HepG2 (cell line): ENCODE results near the gene NCOA3. TPM values are rescaled to one million over a fixed set of nuclear protein-coding genes. Genes with fewer than 3 reads are reported as not detected.

ENCODE experiments used
- BHLHE40 ChIP-seq: IDR thresholded peaks from 2 replicates; pipeline ENCODE4 v1.6.1; 2011; ENCODE audit warnings: low read length, improper control_type of control experiment
- FOXA3 ChIP-seq: IDR thresholded peaks from 2 replicates; pipeline ENCODE4 v1.6.1; 2016; ENCODE audit warnings: missing genetic modification reagents, missing compliant biosample characterization
- NR2F1 ChIP-seq, 2 experiments: fragments of 450-650 bp in 1 of 2; formaldehyde crosslinking in 1 of 2; IDR thresholded peaks; 2 replicates each; pipeline versions ENCODE4 v1.5.0 to v1.6.1; 2016 to 2020; ENCODE audit warnings: mild to moderate bottlenecking in 1 of 2, missing compliant biosample characterization in 1 of 2, missing genetic modification reagents in 1 of 2, moderate library complexity in 1 of 2
- RERE ChIP-seq: IDR thresholded peaks from 2 replicates; pipeline ENCODE4 v1.6.1; 2016; ENCODE audit warnings: low read depth, missing genetic modification reagents, missing compliant biosample characterization
- SATB2 ChIP-seq: sonication (generic); formaldehyde crosslinking; IDR thresholded peaks from 2 replicates; pipeline ENCODE4 v1.5.0; 2020; ENCODE audit warnings: missing genetic modification reagents
- SOX13 ChIP-seq, 3 experiments: fragments of 450-650 bp in 1 of 3; sonication (generic) in 1 of 3; formaldehyde crosslinking in 1 of 3; IDR thresholded peaks in 2 of 3; conservative IDR thresholded peaks in 1 of 3; 2 replicates each; pipeline versions ENCODE4 v1.5.0 to v1.6.1; 2016 to 2020; ENCODE audit warnings: antibody characterized with exemption in 1 of 3, mild to moderate bottlenecking in 1 of 3, missing compliant biosample characterization in 1 of 3, missing genetic modification reagents in 1 of 3, moderate library complexity in 1 of 3
- TBX2 ChIP-seq: sonication (generic); formaldehyde crosslinking; IDR thresholded peaks from 2 replicates; pipeline ENCODE4 v1.5.0; 2020; ENCODE audit warnings: missing genetic modification reagents, mild to moderate bottlenecking, borderline replicate concordance
- ZFX ChIP-seq: sonication (generic); formaldehyde crosslinking; IDR thresholded peaks from 2 replicates; pipeline ENCODE4 v1.4.0; 2020; ENCODE audit warnings: mild to moderate bottlenecking, low read depth, missing genetic modification reagents, moderate library complexity
- ZIK1 ChIP-seq: sonication (generic); formaldehyde crosslinking; IDR thresholded peaks from 2 replicates; pipeline ENCODE4 v1.5.0; 2020; ENCODE audit warnings: mild to moderate bottlenecking, low read depth, missing genetic modification reagents, borderline replicate concordance
- ZNF605 ChIP-seq: sonication (generic); formaldehyde crosslinking; IDR thresholded peaks from 2 replicates; pipeline ENCODE4 v1.8.0; 2022; ENCODE audit warnings: mild to moderate bottlenecking, missing genetic modification reagents
- ZNF737 ChIP-seq: sonication (generic); formaldehyde crosslinking; IDR thresholded peaks from 2 replicates; pipeline ENCODE4 v1.5.0; 2020; ENCODE audit warnings: missing genetic modification reagents, mild to moderate bottlenecking, borderline replicate concordance
- polyA plus RNA-seq, 8 experiments: library from polyadenylated mRNA; depleted of rRNA in 3 of 8; stranded (reverse) in 7 of 8; unstranded in 1 of 8; fragments of >200 nt; fragmentation: Illumina TruSeq in 4 of 8; extraction: Trizol in 4 of 8; gene quantifications; 2 replicates each; pipeline versions ENCODE4 v1.2.1 to v1.2.3, GENCODE V29; 2011 to 2016; ENCODE audit warnings: low read depth in 4 of 8, missing spikeins in 1 of 8, mixed read lengths in 1 of 8; ENCODE audit not compliant: insufficient read depth in 1 of 8
- total RNA-seq, 5 experiments: library from RNA; depleted of rRNA; stranded (reverse); fragments of >200 nt; fragmentation: Illumina TruSeq; extraction: Trizol; gene quantifications; 2 replicates each; pipeline ENCODE4 v1.2.3, GENCODE V29; 2016; ENCODE audit warnings: low read depth in 1 of 5
- TF ChIP-seq, protein P1 (sequence below): sonication (generic); formaldehyde crosslinking; IDR thresholded peaks from 2 replicates; pipeline ENCODE4 v1.4.0; 2020; ENCODE audit warnings: mild to moderate bottlenecking, low read depth, missing genetic modification reagents

NCOA3 gene
- total and polyA plus RNA-seq, 2 of the 13 experiments (the other 11 are each of a cell fraction or from before 2014, with no cell fraction given), result 35.0 to 56.8 TPM

- TF ChIP-seq ZFX (CRISPR knock-in tag) (no peak), RERE (CRISPR knock-in tag) (no peak), NR2F1 (CRISPR knock-in tag; IDR thresholded peaks at IDR 0.05) (0 out of 4 replicates have a peak, but pooled peaks of 1 of the 2 experiments have one; percentile 35), ZNF737 (CRISPR knock-in tag) (no peak), ZNF605 (CRISPR knock-in tag) (no peak), SATB2 (CRISPR knock-in tag) (no peak), SOX13 (IDR thresholded peaks at IDR 0.05) (no peak), SOX13 (CRISPR knock-in tag; conservative IDR thresholded peaks at IDR 0.05 in 1 of 2, IDR thresholded peaks at IDR 0.05 in 1 of 2) (no peak), BHLHE40 (no peak), FOXA3 (CRISPR knock-in tag) (no peak), ZIK1 (no peak), TBX2 (no peak)
- TF ChIP-seq, protein P1, sequence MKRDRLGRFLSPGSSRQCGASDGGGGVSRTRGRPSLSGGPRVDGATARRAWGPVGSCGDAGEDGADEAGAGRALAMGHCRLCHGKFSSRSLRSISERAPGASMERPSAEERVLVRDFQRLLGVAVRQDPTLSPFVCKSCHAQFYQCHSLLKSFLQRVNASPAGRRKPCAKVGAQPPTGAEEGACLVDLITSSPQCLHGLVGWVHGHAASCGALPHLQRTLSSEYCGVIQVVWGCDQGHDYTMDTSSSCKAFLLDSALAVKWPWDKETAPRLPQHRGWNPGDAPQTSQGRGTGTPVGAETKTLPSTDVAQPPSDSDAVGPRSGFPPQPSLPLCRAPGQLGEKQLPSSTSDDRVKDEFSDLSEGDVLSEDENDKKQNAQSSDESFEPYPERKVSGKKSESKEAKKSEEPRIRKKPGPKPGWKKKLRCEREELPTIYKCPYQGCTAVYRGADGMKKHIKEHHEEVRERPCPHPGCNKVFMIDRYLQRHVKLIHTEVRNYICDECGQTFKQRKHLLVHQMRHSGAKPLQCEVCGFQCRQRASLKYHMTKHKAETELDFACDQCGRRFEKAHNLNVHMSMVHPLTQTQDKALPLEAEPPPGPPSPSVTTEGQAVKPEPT, result no peak
Measured at GRCh38 chr20:47659904-47660601, 158.4 kb downstream of the NCOA3 start (continued).
